K562 (cell line): Measurements from ENCODE around the gene CDCA5. TPM values are rescaled to one million over a fixed set of nuclear protein-coding genes. Genes with fewer than 3 reads are reported as not detected.

Source experiments
- ATAC-seq: fragments of 200-7000 bp; cut with Tn5 transposase; 3 replicates; pipeline ENCODE4 v1.9.1; 2020; ENCODE audit warnings: moderate library complexity
- BruUV-seq: library from RNA; stranded (reverse); fragments of 400-500 nt; replicated peaks from 2 replicates; lab custom pipeline; 2021; lab: Mats Ljungman, UMichigan
- CTCF ChIA-PET: fragments of 300-600 bp; formaldehyde crosslinking; extraction: SDS; loops from one replicate; lab custom pipeline; 2021; ENCODE audit warnings: low intra/inter-chr PET ratio; lab: Yijun Ruan, JAX
- POLR2A ChIA-PET: fragments of 300-600, 350-650 bp; sonication (Branson Sonifier 250); formaldehyde crosslinking; extraction: SDS; loops from one replicate; lab custom pipeline; 2021; ENCODE audit warnings: antibody characterized with exemption, inconsistent platforms; lab: Yijun Ruan, JAX
- DNase-seq, 4 experiments: peaks; one replicate each; pipeline versions ENCODE4 v3.0.0 to v3.0.0-alpha.2; 2011 to 2018; ENCODE audit warnings: low spot score in 3 of 4, mixed read lengths in 3 of 4; ENCODE audit errors: extremely low read depth in 1 of 4
- FAIRE-seq: peaks from 2 replicates; lab custom pipeline; 2011; peaks lifted over from hg19 to GRCh38; lab: Jason Lieb, UNC
- H2AFZ ChIP-seq: 2 replicates; pipeline ENCODE4 v1.6.0; 2011; ENCODE audit warnings: low read depth, low read length, control low read depth, inconsistent platforms
- H3K27ac ChIP-seq: fragments of 200-600 bp; 3 replicates; pipeline ENCODE4 v1.8.0; 2011; ENCODE audit warnings: low read depth, mild to moderate bottlenecking, control low read depth, inconsistent platforms, low read length, moderate library complexity, mixed read lengths; ENCODE audit errors: extremely low read depth
- H3K27me3 ChIP-seq, 2 experiments: fragments of 300-600 bp in 1 of 2; 2 replicates in 1 of 2; 3 replicates in 1 of 2; pipeline versions ENCODE4 v1.6.0 to v1.8.0; 2011; ENCODE audit warnings: inconsistent platforms in 2 of 2, low read length in 2 of 2, mild to moderate bottlenecking in 1 of 2, mixed read lengths in 1 of 2, moderate library complexity in 1 of 2; ENCODE audit not compliant: control insufficient read depth in 2 of 2, insufficient read depth in 2 of 2
- H3K36me3 ChIP-seq: fragments of 300-600 bp; 3 replicates; pipeline ENCODE4 v1.8.0; 2011; ENCODE audit warnings: mild to moderate bottlenecking, low read length, inconsistent platforms; ENCODE audit not compliant: control insufficient read depth, insufficient read depth
- H3K4me1 ChIP-seq, 2 experiments: fragments of 200-600 bp in 1 of 2; replicated peaks in 1 of 2; 2 replicates in 1 of 2; 3 replicates in 1 of 2; pipeline versions ENCODE4 v1.5.1 to v1.8.0; 2011; ENCODE audit warnings: inconsistent platforms in 2 of 2, low read length in 2 of 2, mild to moderate bottlenecking in 1 of 2, mixed read lengths in 1 of 2, moderate library complexity in 1 of 2; ENCODE audit not compliant: control insufficient read depth in 2 of 2, insufficient read depth in 2 of 2
- H3K4me2 ChIP-seq: 2 replicates; pipeline ENCODE4 v1.6.1; 2011; ENCODE audit warnings: low read length, control low read depth, inconsistent platforms, mixed read lengths; ENCODE audit not compliant: insufficient read depth
- H3K4me3 ChIP-seq: fragments of 200-600 bp; sonication (generic), shearing (Covaris generic); 2 replicates; pipeline ENCODE4 v1.5.1; 2016; ENCODE audit warnings: control low read depth, inconsistent platforms
- H3K79me2 ChIP-seq: fragments of 200-600 bp; 3 replicates; pipeline ENCODE4 v1.8.0; 2011; ENCODE audit warnings: low read length, inconsistent platforms; ENCODE audit not compliant: control insufficient read depth, insufficient read depth
- H3K9ac ChIP-seq, 2 experiments: 2 replicates each; pipeline versions ENCODE4 v1.6.0 to v1.6.1; 2011; ENCODE audit warnings: low read depth in 2 of 2, low read length in 2 of 2, control low read depth in 1 of 2, inconsistent platforms in 1 of 2, mild to moderate bottlenecking in 1 of 2, mixed read lengths in 1 of 2; ENCODE audit not compliant: insufficient read depth in 1 of 2
- H3K9me1 ChIP-seq: one replicate; pipeline ENCODE4 v1.6.0; 2011; ENCODE audit warnings: inconsistent platforms, mild to moderate bottlenecking, low read length, moderate library complexity; ENCODE audit not compliant: control insufficient read depth, insufficient read depth
- H3K9me3 ChIP-seq: replicated peaks from 2 replicates; pipeline ENCODE4 v1.5.1; 2011; ENCODE audit warnings: low read depth, low read length, inconsistent platforms; ENCODE audit not compliant: control insufficient read depth, insufficient read depth
- H4K20me1 ChIP-seq: replicated peaks from 2 replicates; pipeline ENCODE4 v1.6.1; 2011; ENCODE audit warnings: low read length, inconsistent platforms, mixed read lengths; ENCODE audit not compliant: control insufficient read depth, insufficient read depth
- ARNT ChIP-seq, 2 experiments: fragments of 450-650 bp; IDR thresholded peaks; 2 replicates each; pipeline ENCODE4 v1.6.1; 2016; ENCODE audit warnings: mild to moderate bottlenecking in 1 of 2
- BMI1 ChIP-seq: fragments of 150-350 bp; IDR thresholded peaks from 2 replicates; pipeline ENCODE4 v1.6.1; 2014; ENCODE audit warnings: low read length
- GABPA ChIP-seq: fragments of 200-800 bp; sonication (Bioruptor generic); conservative IDR thresholded peaks from 2 replicates; pipeline ENCODE4 v1.6.1; 2016; ENCODE audit warnings: low read depth, missing genetic modification characterization, missing compliant biosample characterization
- GTF2E2 ChIP-seq: fragments of 200-800 bp; sonication (Bioruptor generic); IDR thresholded peaks from 2 replicates; pipeline ENCODE4 v1.6.1; 2016; ENCODE audit warnings: missing genetic modification characterization, missing compliant biosample characterization
- KAT7 ChIP-seq: sonication (generic); formaldehyde crosslinking; IDR thresholded peaks from 2 replicates; pipeline ENCODE4 v1.8.0; 2022; ENCODE audit warnings: missing genetic modification reagents, mild to moderate bottlenecking, borderline replicate concordance
- RBM39 ChIP-seq: fragments of 200-400 bp; formaldehyde crosslinking; optimal IDR thresholded peaks from 2 replicates; pipeline ENCODE3; 2018; ENCODE audit warnings: low read depth, low read length
- SMARCA4 ChIP-seq: fragments of 450-650 bp; IDR thresholded peaks from 2 replicates; pipeline ENCODE4 v1.6.1; 2016
- ZNF197 ChIP-seq: fragments of 200-800 bp; sonication (Bioruptor generic); IDR thresholded peaks from 2 replicates; pipeline ENCODE4 v1.6.1; 2016; ENCODE audit warnings: low read depth, missing genetic modification characterization, missing compliant biosample characterization
- ZNF589 ChIP-seq: fragments of 200-800 bp; sonication (Bioruptor generic); IDR thresholded peaks from 2 replicates; pipeline ENCODE4 v1.6.1; 2016; ENCODE audit warnings: low read depth, missing genetic modification characterization, missing compliant biosample characterization
- WGBS: fragments of 100-300 bp; shearing (Covaris generic); methylation state at CpG from one replicate; pipeline ENCODE4 v1.1.6; 2016; ENCODE audit warnings: low coverage, mixed read lengths; ENCODE audit not compliant: insufficient coverage; ENCODE audit errors: missing lambda C conversion rate; 5-methylcytosine and 5-hydroxymethylcytosine counted together
- in situ Hi-C: fragments of 300-500 bp; cut with MboI; formaldehyde crosslinking; loops from 4 replicates; pipeline ENCODE4 v1.15.0; 2018; ENCODE audit warnings: inconsistent platforms, mixed read lengths
- intact Hi-C: fragments of 100-400 bp; cut with micrococcal nuclease; formaldehyde crosslinking; loops from 2 replicates; pipeline ENCODE4 v1.14.2; 2022
- polyA plus RNA-seq, 8 experiments: library from polyadenylated mRNA; depleted of rRNA in 4 of 8; stranded (reverse) in 5 of 8; unstranded in 3 of 8; fragments of >200 nt; fragmentation: Nextera tagmentation in 2 of 8; fragmentation: Illumina TruSeq in 1 of 8; extraction: Ambion mirVana in 2 of 8; extraction: Trizol in 1 of 8; gene quantifications; 2 replicates each; pipeline versions ENCODE4 v1.2.1 to v1.2.3, GENCODE V29; 2011 to 2014; ENCODE audit warnings: inconsistent platforms in 1 of 8, missing spikeins in 1 of 8
- total RNA-seq, 7 experiments: library from RNA; depleted of rRNA in 6 of 7; stranded (reverse); fragments of >200 nt in 6 of 7; fragmentation: Illumina TruSeq in 2 of 7; extraction: Trizol in 2 of 7; gene quantifications; 2 replicates each; pipeline versions ENCODE4 v1.2.1 to v1.2.3, GENCODE V29; 2011 to 2021; ENCODE audit warnings: low replicate concordance in 1 of 7
- TF ChIP-seq, protein P1 (sequence below), 2 experiments: fragments of 450-650 bp in 1 of 2; sonication (generic) in 1 of 2; formaldehyde crosslinking in 1 of 2; IDR thresholded peaks in 1 of 2; conservative IDR thresholded peaks in 1 of 2; 2 replicates each; pipeline versions ENCODE4 v1.6.1 to v1.8.1; 2016 to 2023; ENCODE audit warnings: mild to moderate bottlenecking in 2 of 2, moderate library complexity in 2 of 2, inconsistent platforms in 1 of 2, missing genetic modification reagents in 1 of 2

CDCA5 gene
- total and polyA plus RNA-seq, 9 of the 15 experiments (the other 6 are each of a cell fraction or from before 2014, with no cell fraction given), result 18.9 to 94.3 (median 64.6) TPM

DNA sequence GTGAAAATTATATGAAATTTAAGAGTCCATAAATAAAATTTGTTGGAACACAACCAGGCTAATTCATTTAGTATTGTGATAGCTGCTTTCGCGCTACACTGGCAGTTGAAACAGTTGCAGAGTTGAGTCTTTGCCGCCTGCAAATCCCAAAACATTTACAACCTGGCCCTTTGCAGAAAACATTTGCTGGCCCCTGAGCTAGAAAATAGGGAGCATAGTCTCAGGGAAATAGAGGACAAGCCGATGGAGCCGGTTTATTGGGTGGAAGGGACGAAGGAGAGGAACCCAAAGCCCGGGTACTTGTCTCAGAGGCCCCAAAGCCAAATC, 43.4 kb downstream of the CDCA5 start:
- no peaks in the 10 kb centered on the region for H3K9me1 ChIP-seq
- in situ Hi-C loops, result no loop called here
- H3K4me2 ChIP-seq, result peak overlapping the region; percentile 79
- peak overlapping the region; percentile 96 for H3K27ac ChIP-seq
- POLR2A ChIA-PET, result interaction anchor here (0.6 to 1.9 kb wide), 18 partner anchors 9 to 466 kb away, joined by 3 to 9 read pairs (median 4); partner anchors contain the start of genes ARL2, FAU, MALAT1 and MRPL49
- H3K4me1 ChIP-seq, result peaks cover 10 to 51% of the 10 kb centered on the region in 2 experiments; a peak in 4 of 5 replicates
- WGBS, result 14% methylated on average over 7 of the region's 7 CpGs
- CTCF ChIA-PET, result interaction anchor here (0.7 kb wide), 1 partner anchor 26 kb away, joined by 4 read pairs; no protein-coding TSS in a partner anchor
- no peak for ATAC-seq
- H3K9me3 ChIP-seq, result no peaks in the 10 kb centered on the region
- BruUV-seq, result no TSS peak
- H2AFZ ChIP-seq, result peak overlapping the region; percentile 90
- peak overlapping the region; percentile 89 for H3K4me3 ChIP-seq
- H3K9ac ChIP-seq, result peak overlapping the region; percentile 82 to 94
- no peaks in the 10 kb centered on the region; the same call in 1 of the 2 replicates for H4K20me1 ChIP-seq
- no peak for DNase-seq
- H3K36me3 ChIP-seq, result peaks cover 34% of the 10 kb centered on the region; the same call in 2 of the 3 replicates
- H3K79me2 ChIP-seq, result peaks cover 24% of the 10 kb centered on the region
- no peaks in the 10 kb centered on the region for H3K27me3 ChIP-seq
- TF ChIP-seq ZNF197 (CRISPR knock-in tag), result 0 out of 2 replicates have a peak, but pooled peaks have one; percentile 53
- TF ChIP-seq RBM39, result no peak
- TF ChIP-seq ARNT (IDR thresholded peaks at IDR 0.05), result 0 out of 4 replicates have a peak, but pooled peaks of 1 of the 2 experiments have one; percentile 25
- TF ChIP-seq, protein P1, sequence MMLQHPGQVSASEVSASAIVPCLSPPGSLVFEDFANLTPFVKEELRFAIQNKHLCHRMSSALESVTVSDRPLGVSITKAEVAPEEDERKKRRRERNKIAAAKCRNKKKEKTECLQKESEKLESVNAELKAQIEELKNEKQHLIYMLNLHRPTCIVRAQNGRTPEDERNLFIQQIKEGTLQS (IDR thresholded peaks at IDR 0.05), result no peak
- TF ChIP-seq, protein P1 (CRISPR knock-in tag; conservative IDR thresholded peaks at IDR 0.05), result 0 out of 2 replicates have a peak, but pooled peaks have one; percentile 16
- peak; percentile 37; the same call in 1 of the 2 replicates for TF ChIP-seq GTF2E2 (tag)
- 0 out of 2 replicates have a peak, but pooled peaks have one; percentile 29 for TF ChIP-seq ZNF589 (CRISPR knock-in tag)
- 0 out of 2 replicates have a peak, but pooled peaks have one; percentile 6 for TF ChIP-seq GABPA (tag)
- 0 out of 2 replicates have a peak, but pooled peaks have one; percentile 9 for TF ChIP-seq KAT7
- no peak for TF ChIP-seq BMI1
- TF ChIP-seq SMARCA4, result peak; percentile 26; the same call in 1 of the 2 replicates
- FAIRE-seq, result no peak
- intact Hi-C loops, result loop anchor here (2.0 kb wide), 1 partner anchor 26 kb away; the partner anchor contains the start of gene ARL2
